Neural cell (in vitro differentiated cells): ENCODE results near the gene FOSL1. TPM values are rescaled to one million over a fixed set of nuclear protein-coding genes. Genes with fewer than 3 reads are reported as not detected.

Experiments
- H2AFZ ChIP-seq: fragments of 200-600, 300-800 bp; sonication (generic), shearing (Covaris generic); 2 replicates; pipeline ENCODE4 v1.6.0; 2014; ENCODE audit warnings: low read depth, mild to moderate bottlenecking, antibody characterized with exemption, low read length, moderate library complexity
- H3F3A ChIP-seq: fragments of 200-600 bp; shearing (Covaris generic); 2 replicates; pipeline ENCODE4 v1.6.1; 2016; ENCODE audit warnings: mild to moderate bottlenecking, moderate library complexity, mixed read lengths, antibody characterized with exemption, low read length; ENCODE audit not compliant: insufficient read depth, poor library complexity, severe bottlenecking
- H3K27ac ChIP-seq: fragments of 200-600, 300-800 bp; sonication (generic), shearing (Covaris generic); 2 replicates; pipeline ENCODE4 v1.5.1; 2014; ENCODE audit warnings: mild to moderate bottlenecking, low read length, moderate library complexity
- H3K27me3 ChIP-seq: fragments of 300-800, 200-600 bp; sonication (generic), shearing (Covaris generic); 2 replicates; pipeline ENCODE4 v1.6.0; 2014; ENCODE audit warnings: mild to moderate bottlenecking, low read depth, low read length, moderate library complexity; ENCODE audit not compliant: insufficient read depth
- H3K36me3 ChIP-seq: fragments of 300-800, 200-600 bp; sonication (generic), shearing (Covaris generic); 2 replicates; pipeline ENCODE4 v1.5.1; 2014; ENCODE audit warnings: mild to moderate bottlenecking, antibody characterized with exemption, low read length, moderate library complexity; ENCODE audit not compliant: insufficient read depth
- H3K4me2 ChIP-seq: fragments of 300-800, 200-600 bp; sonication (generic), shearing (Covaris generic); 2 replicates; pipeline ENCODE4 v1.6.0; 2014; ENCODE audit warnings: mild to moderate bottlenecking, low read length
- H3K4me3 ChIP-seq: fragments of 300-800, 200-600 bp; sonication (generic), shearing (Covaris generic); 2 replicates; pipeline ENCODE4 v1.5.1; 2014; ENCODE audit warnings: mild to moderate bottlenecking, low read length, moderate library complexity
- H3K79me2 ChIP-seq: fragments of 200-600 bp; shearing (Covaris generic); replicated peaks from 2 replicates; pipeline ENCODE4 v1.6.0; 2014; ENCODE audit warnings: mild to moderate bottlenecking, low read length, moderate library complexity; ENCODE audit not compliant: insufficient read depth
- H3K9ac ChIP-seq: fragments of 300-800, 200-600 bp; sonication (generic), shearing (Covaris generic); 2 replicates; pipeline ENCODE4 v1.6.1; 2016; ENCODE audit warnings: mild to moderate bottlenecking, low read length, mixed read lengths
- H3K9me2 ChIP-seq: fragments of 200-600 bp; shearing (Covaris generic); 2 replicates; pipeline ENCODE4 v1.6.1; 2016; ENCODE audit warnings: mild to moderate bottlenecking, low read length, mixed read lengths; ENCODE audit not compliant: insufficient read depth
- H3K9me3 ChIP-seq: fragments of 200-600, 300-800 bp; sonication (generic), shearing (Covaris generic); 2 replicates; pipeline ENCODE4 v1.6.1; 2016; ENCODE audit warnings: mild to moderate bottlenecking, mixed run types, low read length, moderate library complexity, mixed read lengths
- H4K20me1 ChIP-seq: fragments of 200-600 bp; shearing (Covaris generic); 2 replicates; pipeline ENCODE4 v1.6.1; 2016; ENCODE audit warnings: mild to moderate bottlenecking, mixed run types; ENCODE audit not compliant: insufficient read depth
- EP300 ChIP-seq: fragments of 450-650 bp; conservative IDR thresholded peaks from 2 replicates; pipeline ENCODE4 v1.6.1; 2014; ENCODE audit warnings: antibody characterized with exemption, mild to moderate bottlenecking, moderate library complexity; ENCODE audit not compliant: poor library complexity, severe bottlenecking
- EZH2 ChIP-seq: fragments of 200-600, 300-800 bp; shearing (Covaris generic), sonication (generic); IDR thresholded peaks from 2 replicates; pipeline ENCODE4 v1.6.1; 2014; ENCODE audit warnings: antibody characterized with exemption, low read length, borderline replicate concordance, mild to moderate bottlenecking; ENCODE audit not compliant: insufficient read depth, poor library complexity, severe bottlenecking
- MXI1 ChIP-seq: fragments of 450-650 bp; conservative IDR thresholded peaks from 2 replicates; pipeline ENCODE4 v1.6.1; 2014; ENCODE audit warnings: antibody characterized with exemption, mild to moderate bottlenecking; ENCODE audit not compliant: poor library complexity, severe bottlenecking
- POLR2AphosphoS5 ChIP-seq: IDR thresholded peaks from 2 replicates; pipeline ENCODE4 v1.6.1; 2012
- RAD21 ChIP-seq: fragments of 450-650 bp; conservative IDR thresholded peaks from 2 replicates; pipeline ENCODE4 v1.6.1; 2014; ENCODE audit warnings: antibody characterized with exemption, mild to moderate bottlenecking, moderate library complexity
- REST ChIP-seq: IDR thresholded peaks from 2 replicates; pipeline ENCODE4 v1.6.1; 2012; ENCODE audit warnings: borderline replicate concordance
- SMC3 ChIP-seq: fragments of 450-650 bp; conservative IDR thresholded peaks from 2 replicates; pipeline ENCODE4 v1.6.1; 2014; ENCODE audit warnings: antibody characterized with exemption, mild to moderate bottlenecking, moderate library complexity; ENCODE audit not compliant: poor library complexity
- TAF1 ChIP-seq: IDR thresholded peaks from 2 replicates; pipeline ENCODE4 v1.6.1; 2012; ENCODE audit warnings: low read depth
- polyA plus RNA-seq: library from polyadenylated mRNA; depleted of rRNA; stranded (reverse); fragments of >200 nt; gene quantifications from 2 replicates; pipeline ENCODE4 v1.2.3, GENCODE V29; 2014
- TF ChIP-seq, protein P1 (sequence below): fragments of 450-650 bp; IDR thresholded peaks from 2 replicates; pipeline ENCODE4 v1.5.1; 2014; ENCODE audit warnings: antibody characterized with exemption, mild to moderate bottlenecking, moderate library complexity; ENCODE audit not compliant: poor library complexity, severe bottlenecking

FOSL1 gene
- polyA plus RNA-seq, 1 donor from 2014 or later = not detected

- no peaks in the 10 kb centered on the region for H3K9me3 ChIP-seq
- no peaks in the 10 kb centered on the region for H3K27me3 ChIP-seq
- peak overlapping the region; percentile 71 for H3K27ac ChIP-seq
- peak overlapping the region; percentile 92 for H3K4me2 ChIP-seq
- H4K20me1 ChIP-seq = no peaks in the 10 kb centered on the region
- peak overlapping the region; percentile 86 for H3K9ac ChIP-seq
- no peak for TF ChIP-seq MXI1
- H3K4me3 ChIP-seq = peak overlapping the region; percentile 96
- H3K36me3 ChIP-seq = no peaks in the 10 kb centered on the region
- H2AFZ ChIP-seq = no peak overlapping the region
- H3F3A ChIP-seq = no peaks in the 10 kb centered on the region
- H3K79me2 ChIP-seq = peaks cover 20% of the 10 kb centered on the region
- H3K9me2 ChIP-seq = no peaks in the 10 kb centered on the region
Observed at GRCh38 chr11:65920372-65920802, 20.2 kb upstream of the FOSL1 start.

- Histone ChIP-seq H3K9me2 (no peaks in the 10 kb centered on the region), H3K4me2 (peak overlapping the region; percentile 92), H3K27me3 (no peaks in the 10 kb centered on the region), H3K36me3 (no peaks in the 10 kb centered on the region), H4K20me1 (no peaks in the 10 kb centered on the region), H3K9me3 (no peaks in the 10 kb centered on the region), H2AFZ (peak overlapping the region; percentile 56), H3F3A (no peaks in the 10 kb centered on the region), H3K79me2 (peaks cover 20% of the 10 kb centered on the region), H3K27ac (peak overlapping the region; percentile 71), H3K9ac (peak overlapping the region; percentile 86), H3K4me3 (peak overlapping the region; percentile 96)
- TF ChIP-seq EP300 = no peak
- no peak for TF ChIP-seq SMC3
- TF ChIP-seq TAF1 = no peak
- TF ChIP-seq MXI1 = no peak
- TF ChIP-seq, protein P1, sequence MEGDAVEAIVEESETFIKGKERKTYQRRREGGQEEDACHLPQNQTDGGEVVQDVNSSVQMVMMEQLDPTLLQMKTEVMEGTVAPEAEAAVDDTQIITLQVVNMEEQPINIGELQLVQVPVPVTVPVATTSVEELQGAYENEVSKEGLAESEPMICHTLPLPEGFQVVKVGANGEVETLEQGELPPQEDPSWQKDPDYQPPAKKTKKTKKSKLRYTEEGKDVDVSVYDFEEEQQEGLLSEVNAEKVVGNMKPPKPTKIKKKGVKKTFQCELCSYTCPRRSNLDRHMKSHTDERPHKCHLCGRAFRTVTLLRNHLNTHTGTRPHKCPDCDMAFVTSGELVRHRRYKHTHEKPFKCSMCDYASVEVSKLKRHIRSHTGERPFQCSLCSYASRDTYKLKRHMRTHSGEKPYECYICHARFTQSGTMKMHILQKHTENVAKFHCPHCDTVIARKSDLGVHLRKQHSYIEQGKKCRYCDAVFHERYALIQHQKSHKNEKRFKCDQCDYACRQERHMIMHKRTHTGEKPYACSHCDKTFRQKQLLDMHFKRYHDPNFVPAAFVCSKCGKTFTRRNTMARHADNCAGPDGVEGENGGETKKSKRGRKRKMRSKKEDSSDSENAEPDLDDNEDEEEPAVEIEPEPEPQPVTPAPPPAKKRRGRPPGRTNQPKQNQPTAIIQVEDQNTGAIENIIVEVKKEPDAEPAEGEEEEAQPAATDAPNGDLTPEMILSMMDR = no peak
- TF ChIP-seq RAD21 = no peak
- TF ChIP-seq REST = no peak
- no peak for TF ChIP-seq EZH2
- TF ChIP-seq POLR2AphosphoS5 = no peak
Observed at GRCh38 chr11:65919573-65920371, 19.6 kb upstream of the FOSL1 start.
